Measurements from ENCODE around the gene GUCA1A. TPM values are rescaled to one million over a fixed set of nuclear protein-coding genes. Genes with fewer than 3 reads are reported as not detected.

GUCA1A gene
- total and polyA plus RNA-seq, 2 of the 4 experiments (the other 2 are of a cell fraction): 0.18 to 0.32 TPM

- Histone ChIP-seq H2BK15ac (ENCODE audit: low read depth, low read length) (no peak overlapping the region), H3K4me2 (ENCODE audit: low read depth, low read length) (no peak overlapping the region), H3K9me3 (ENCODE audit: control insufficient read depth, insufficient read depth, low read length) (no peaks in the 10 kb centered on the region), H2BK120ac (ENCODE audit: low read depth, low read length) (no peak overlapping the region), H3K79me1 (ENCODE audit: low read depth in 1 of 2, low read length in 2 of 2) (no peaks in the 10 kb centered on the region), H2AK9ac (replicated peaks; ENCODE audit: low read depth, low read length, poor library complexity) (no peak overlapping the region), H3K4me3 (ENCODE audit: insufficient read depth, low read depth, low read length) (no peak overlapping the region), H4K91ac (ENCODE audit: insufficient read depth, low read depth, low read length) (no peak overlapping the region), H2BK5ac (ENCODE audit: low read depth, low read length, poor library complexity, severe bottlenecking) (no peak overlapping the region), H3K27ac (ENCODE audit: insufficient read depth, low read length) (no peak overlapping the region), H3K4me1 (ENCODE audit: control insufficient read depth, insufficient read depth, low read length) (no peaks in the 10 kb centered on the region), H4K5ac (ENCODE audit: low read depth, low read length) (no peak overlapping the region), H2AFZ (replicated peaks; ENCODE audit: low read length, poor library complexity) (peak overlapping the region; percentile 90), H3K4ac (ENCODE audit: low read depth, low read length) (no peak overlapping the region), H2AK5ac (ENCODE audit: low read depth, low read length) (no peak overlapping the region), H3K56ac (ENCODE audit: extremely low read depth, insufficient read depth, low read length) (no peak overlapping the region), H3K36me3 (ENCODE audit: control insufficient read depth, insufficient read depth, low read length) (no peaks in the 10 kb centered on the region), H4K8ac (ENCODE audit: low read depth in 2 of 2, low read length in 2 of 2) (0 out of 4 replicates have a peak overlapping the region, but pooled peaks of 1 of the 2 experiments have one; percentile 16), H3K14ac (replicated peaks; ENCODE audit: low read depth, low read length) (no peak overlapping the region), H3K18ac (ENCODE audit: low read depth, low read length) (no peak overlapping the region), H4K20me1 (ENCODE audit: insufficient read depth, low read length) (no peaks in the 10 kb centered on the region), H3K9ac (ENCODE audit: low read depth, low read length) (no peak overlapping the region), H3K9me1 (ENCODE audit: insufficient read depth, low read length) (no peaks in the 10 kb centered on the region), H3K27me3 (ENCODE audit: control insufficient read depth, insufficient read depth, low read length) (no peaks in the 10 kb centered on the region), H2BK20ac (ENCODE audit: low read depth, low read length) (no peak overlapping the region), H3K23ac (ENCODE audit: low read depth, low read length) (no peak overlapping the region; the same call in 1 of the 2 replicates)
- ChIA-PET CTCF (no interaction called here), POLR2A (ENCODE audit: unreplicated experiment) (no interaction called here)
- WGBS, 2 experiments (ENCODE audit: extremely low coverage in 2 of 2, insufficient read length in 1 of 2): 25% methylated on average over 9 of the region's 27 CpGs; no CpG with 5 or more reads in 1 of the 2 experiments
- dilution Hi-C loops (cut with HindIII; ENCODE audit: low sequenced_read_pairs, unreplicated experiment) (no loop called here), intact Hi-C loops (cut with micrococcal nuclease) (no loop called here), in situ Hi-C loops (cut with MboI; ENCODE audit: low sequenced_read_pairs) (no loop called here)
- BruUV-seq (replicated peaks): no TSS peak
- DNase-seq: no peak
- peak; percentile 57; the same call in 1 of the 2 replicates for ATAC-seq (ENCODE audit: low read depth)
- TF ChIP-seq RAD21 (IDR thresholded peaks at IDR 0.05; ENCODE audit: low read length) (no peak), CHD1 (IDR thresholded peaks at IDR 0.05; ENCODE audit: low read depth, low read length) (no peak), MAZ (IDR thresholded peaks at IDR 0.05; ENCODE audit: borderline replicate concordance, low read depth, low read length) (no peak), CEBPB (IDR thresholded peaks at IDR 0.05; ENCODE audit: low read depth, low read length) (no peak), RFX5 (IDR thresholded peaks at IDR 0.05; ENCODE audit: low read depth, low read length) (no peak), MXI1 (IDR thresholded peaks at IDR 0.05; ENCODE audit: borderline replicate concordance, low read depth, low read length) (no peak), POLR2A (IDR thresholded peaks at IDR 0.05; ENCODE audit: low read depth, low read length) (no peak), MAFK (IDR thresholded peaks at IDR 0.05; ENCODE audit: low read depth, low read length) (no peak), SMC3 (IDR thresholded peaks at IDR 0.05; ENCODE audit: low read depth, low read length) (no peak), RCOR1 (IDR thresholded peaks at IDR 0.05; ENCODE audit: insufficient replicate concordance, low read length) (no peak), USF2 (IDR thresholded peaks at IDR 0.05; ENCODE audit: low read depth, low read length) (no peak), BHLHE40 (IDR thresholded peaks at IDR 0.05; ENCODE audit: low read depth, low read length) (no peak), NFE2L2 (IDR thresholded peaks at IDR 0.05; ENCODE audit: low read depth, low read length) (no peak), CTCF (conservative IDR thresholded peaks at IDR 0.05; ENCODE audit: low read depth, low read length) (no peak)
- TF ChIP-seq, protein P1, sequence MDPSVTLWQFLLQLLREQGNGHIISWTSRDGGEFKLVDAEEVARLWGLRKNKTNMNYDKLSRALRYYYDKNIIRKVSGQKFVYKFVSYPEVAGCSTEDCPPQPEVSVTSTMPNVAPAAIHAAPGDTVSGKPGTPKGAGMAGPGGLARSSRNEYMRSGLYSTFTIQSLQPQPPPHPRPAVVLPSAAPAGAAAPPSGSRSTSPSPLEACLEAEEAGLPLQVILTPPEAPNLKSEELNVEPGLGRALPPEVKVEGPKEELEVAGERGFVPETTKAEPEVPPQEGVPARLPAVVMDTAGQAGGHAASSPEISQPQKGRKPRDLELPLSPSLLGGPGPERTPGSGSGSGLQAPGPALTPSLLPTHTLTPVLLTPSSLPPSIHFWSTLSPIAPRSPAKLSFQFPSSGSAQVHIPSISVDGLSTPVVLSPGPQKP (IDR thresholded peaks at IDR 0.05; ENCODE audit: borderline replicate concordance, low read depth, low read length): no peak
These were observed 4.6 kb downstream of the GUCA1A start for GRCh38 chr6:42177514-42178364.

All from IMR-90 (cell line).